PC-3 (cell line): ENCODE results near the gene EXOG.

ENCODE experiments used
- EZH2 ChIP-seq: fragments of 300-600 bp; sonication (generic); IDR thresholded peaks from one replicate; pipeline ENCODE4 v1.6.1; 2017; ENCODE audit warnings: antibody characterized with exemption, mild to moderate bottlenecking, low read length; ENCODE audit not compliant: unreplicated experiment
- EZH2phosphoT487 ChIP-seq: fragments of 300-600 bp; sonication (generic); IDR thresholded peaks from 2 replicates; pipeline ENCODE4 v1.6.1; 2018; ENCODE audit warnings: mild to moderate bottlenecking, antibody characterized with exemption, low read length, borderline replicate concordance
- TF ChIP-seq, protein P1 (sequence below): fragments of 300-600 bp; sonication (generic); conservative IDR thresholded peaks from 2 replicates; pipeline ENCODE4 v1.5.1; 2017; ENCODE audit warnings: antibody characterized with exemption, low read depth, mild to moderate bottlenecking, low read length

DNA sequence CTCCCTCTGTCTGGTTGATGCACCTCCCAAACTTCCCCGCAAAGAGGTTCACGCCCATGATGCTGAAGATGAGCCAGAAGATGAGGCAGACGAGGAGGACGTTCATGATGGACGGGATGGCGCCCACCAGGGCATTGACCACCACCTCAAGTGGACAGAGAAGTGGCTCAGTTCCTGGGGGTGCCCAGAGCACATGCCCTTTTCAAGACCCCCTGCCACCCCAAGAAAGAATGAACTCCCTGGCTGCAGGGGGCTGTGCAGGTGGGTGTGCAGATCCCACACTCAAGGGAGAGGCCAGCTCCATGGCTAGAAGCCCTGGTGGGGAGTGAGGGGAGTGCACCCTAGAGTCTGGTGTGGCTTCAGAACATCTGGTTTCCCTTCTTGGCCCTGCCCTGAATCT is 64.1 kb downstream of the EXOG start:
- TF ChIP-seq, protein P1, sequence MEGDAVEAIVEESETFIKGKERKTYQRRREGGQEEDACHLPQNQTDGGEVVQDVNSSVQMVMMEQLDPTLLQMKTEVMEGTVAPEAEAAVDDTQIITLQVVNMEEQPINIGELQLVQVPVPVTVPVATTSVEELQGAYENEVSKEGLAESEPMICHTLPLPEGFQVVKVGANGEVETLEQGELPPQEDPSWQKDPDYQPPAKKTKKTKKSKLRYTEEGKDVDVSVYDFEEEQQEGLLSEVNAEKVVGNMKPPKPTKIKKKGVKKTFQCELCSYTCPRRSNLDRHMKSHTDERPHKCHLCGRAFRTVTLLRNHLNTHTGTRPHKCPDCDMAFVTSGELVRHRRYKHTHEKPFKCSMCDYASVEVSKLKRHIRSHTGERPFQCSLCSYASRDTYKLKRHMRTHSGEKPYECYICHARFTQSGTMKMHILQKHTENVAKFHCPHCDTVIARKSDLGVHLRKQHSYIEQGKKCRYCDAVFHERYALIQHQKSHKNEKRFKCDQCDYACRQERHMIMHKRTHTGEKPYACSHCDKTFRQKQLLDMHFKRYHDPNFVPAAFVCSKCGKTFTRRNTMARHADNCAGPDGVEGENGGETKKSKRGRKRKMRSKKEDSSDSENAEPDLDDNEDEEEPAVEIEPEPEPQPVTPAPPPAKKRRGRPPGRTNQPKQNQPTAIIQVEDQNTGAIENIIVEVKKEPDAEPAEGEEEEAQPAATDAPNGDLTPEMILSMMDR, result 0 out of 2 replicates have a peak, but pooled peaks have one; percentile 19
- TF ChIP-seq EZH2, result no peak
- TF ChIP-seq EZH2phosphoT487, result no peak
